Thyroid gland (tissue), 4 donors: ENCODE results near the gene ADNP.

Experiments
- CTCF ChIP-seq, 6 experiments: fragments of 200-600 bp in 3 of 6; fragments of 450-650 bp in 3 of 6; sonication (generic) in 3 of 6; IDR thresholded peaks; one replicate each; pipeline ENCODE4 v1.5.1; 2016 to 2019; ENCODE audit warnings: antibody characterized with exemption in 6 of 6, mild to moderate bottlenecking in 2 of 6, inconsistent platforms in 1 of 6, moderate library complexity in 1 of 6
- POLR2A ChIP-seq, 2 donors: fragments of 450-650 bp; IDR thresholded peaks; one replicate each; pipeline ENCODE4 v1.6.1; 2017; ENCODE audit warnings: antibody characterized with exemption in 2 of 2, mild to moderate bottlenecking in 2 of 2, moderate library complexity in 1 of 2

- TF ChIP-seq POLR2A (IDR thresholded peaks at IDR 0.05), result no peak
- TF ChIP-seq CTCF (IDR thresholded peaks at IDR 0.05), result no peak
These were observed 79.2 kb downstream of the ADNP start for GRCh38 chr20:50852085-50852484.
